HS-27A (cell line): ENCODE data around the gene GOLGA8A.
A peak's percentile ranks its signal among the peaks of the same experiment; 100 is the strongest.
"Not testable (repeated sequence)": the region's sequence is repeated elsewhere in the genome, so short reads cannot be mapped to it uniquely, and the experiment has no call there.

Experiments used
- DNase-seq: peaks from one replicate; pipeline ENCODE4 v3.0.0-alpha.2; 2012; ENCODE audit warnings: low read depth, missing footprints

The GOLGA8A gene

GRCh38 chr15:34437687-34438086 is at the start of gene GOLGA8A:
Gene GOLGA8A, minus strand, starts transcription at chr15:34437808. Its CDS starts 48,117 bp downstream, at chr15:34389691.
- DNase-seq = peak; percentile 85

GRCh38 chr15:34483644-34484043 is 46.0 kb upstream of the GOLGA8A start:
- DNase-seq = no peak

GRCh38 chr15:34481370-34481769 is 43.8 kb upstream of the GOLGA8A start:
- DNase-seq = no peak

GRCh38 chr15:34473840-34474239 is 36.2 kb upstream of the GOLGA8A start:
- no peak for DNase-seq

- no peak for DNase-seq
These were observed 35.3 kb upstream of the GOLGA8A start for GRCh38 chr15:34472947-34473346.

GRCh38 chr15:34470892-34471291 is 33.3 kb upstream of the GOLGA8A start:
- DNase-seq = no peak

GRCh38 chr15:34470091-34470490 is 32.5 kb upstream of the GOLGA8A start:
- DNase-seq = no peak

GRCh38 chr15:34461730-34462129 is 24.1 kb upstream of the GOLGA8A start:
- DNase-seq = no peak

- DNase-seq = no peak
These were observed 22.8 kb upstream of the GOLGA8A start for GRCh38 chr15:34460451-34460850.

GRCh38 chr15:34456658-34457057 is 19.1 kb upstream of the GOLGA8A start:
- DNase-seq = no peak

- DNase-seq = no peak
These were observed 5.3 kb upstream of the GOLGA8A start for GRCh38 chr15:34442891-34443290.

- DNase-seq = no peak
These were observed 2.3 kb upstream of the GOLGA8A start for GRCh38 chr15:34439878-34440277.

GRCh38 chr15:34436956-34437442 is 609 bp downstream of the GOLGA8A start:
- no peak for DNase-seq

- no peak for DNase-seq
These were observed 1.3 kb downstream of the GOLGA8A start for GRCh38 chr15:34436126-34436955.

- no peak for DNase-seq
These were observed 1.9 kb downstream of the GOLGA8A start for GRCh38 chr15:34435658-34436057.

- no peak for DNase-seq
These were observed 2.8 kb downstream of the GOLGA8A start for GRCh38 chr15:34434627-34435305.

GRCh38 chr15:34433956-34434626 is 3.5 kb downstream of the GOLGA8A start:
- not testable (repeated sequence) for DNase-seq

- not testable (repeated sequence) for DNase-seq
These were observed 7.0 kb downstream of the GOLGA8A start for GRCh38 chr15:34430642-34431041.

- not testable (repeated sequence) for DNase-seq
These were observed 14.1 kb downstream of the GOLGA8A start for GRCh38 chr15:34423425-34424090.

- DNase-seq = not testable (repeated sequence)
These were observed 16.7 kb downstream of the GOLGA8A start for GRCh38 chr15:34420953-34421352.

- DNase-seq = not testable (repeated sequence)
These were observed 19.2 kb downstream of the GOLGA8A start for GRCh38 chr15:34418435-34418834.

GRCh38 chr15:34409511-34409910 is 28.1 kb downstream of the GOLGA8A start:
- not testable (repeated sequence) for DNase-seq
